CD14-positive monocyte (primary cell): ENCODE measurements around the gene PLXDC2. TPM values are rescaled to one million over a fixed set of nuclear protein-coding genes. Genes with fewer than 3 reads are reported as not detected.

Source experiments
- DNase-seq, 3 donors: peaks; one replicate each; pipeline ENCODE4 v3.0.0-alpha.2; 2011 to 2022
- H2AFZ ChIP-seq: 2 replicates; pipeline ENCODE4 v1.6.0; 2012; ENCODE audit warnings: mild to moderate bottlenecking, low read depth, low read length, inconsistent platforms; ENCODE audit not compliant: insufficient read depth, poor library complexity, severe bottlenecking
- H3K27ac ChIP-seq, 2 donors: 1 replicate in 1 of 2; 2 replicates in 1 of 2; pipeline ENCODE4 v1.5.1; 2012 to 2013; ENCODE audit warnings: low read length in 2 of 2, control low read depth in 1 of 2, inconsistent platforms in 1 of 2, low read depth in 1 of 2, mild to moderate bottlenecking in 1 of 2
- H3K27me3 ChIP-seq, 2 donors: one replicate each; pipeline versions ENCODE4 v1.6.0 to v1.6.1; 2011 to 2013; ENCODE audit warnings: low read length in 2 of 2; ENCODE audit not compliant: control insufficient read depth in 2 of 2, insufficient read depth in 2 of 2
- H3K36me3 ChIP-seq, 2 donors: replicated peaks in 1 of 2; 1 replicate in 1 of 2; 2 replicates in 1 of 2; pipeline versions ENCODE4 v1.5.1 to v1.6.1; 2012 to 2013; ENCODE audit warnings: low read length in 2 of 2, control low read depth in 1 of 2, inconsistent platforms in 1 of 2, mild to moderate bottlenecking in 1 of 2; ENCODE audit not compliant: insufficient read depth in 2 of 2, control insufficient read depth in 1 of 2
- H3K4me1 ChIP-seq, 2 donors: 1 replicate in 1 of 2; 2 replicates in 1 of 2; pipeline versions ENCODE4 v1.5.1 to v1.6.1; 2012 to 2013; ENCODE audit warnings: low read length in 2 of 2, control low read depth in 1 of 2, inconsistent platforms in 1 of 2, mild to moderate bottlenecking in 1 of 2, moderate library complexity in 1 of 2; ENCODE audit not compliant: insufficient read depth in 2 of 2, control insufficient read depth in 1 of 2
- H3K4me2 ChIP-seq: replicated peaks from 2 replicates; pipeline ENCODE3; 2012; ENCODE audit warnings: low read length, moderate library complexity, mild to moderate bottlenecking; ENCODE audit not compliant: poor library complexity, severe bottlenecking; ENCODE audit errors: extremely low read depth
- H3K4me3 ChIP-seq, 3 experiments: fragments of 200-600 bp in 1 of 3; sonication (generic) in 1 of 3; replicated peaks in 1 of 3; 1 replicate in 2 of 3; 2 replicates in 1 of 3; pipeline ENCODE4 v1.5.1; 2011 to 2013; ENCODE audit warnings: low read length in 3 of 3, mild to moderate bottlenecking in 3 of 3, control low read depth in 2 of 3, low read depth in 2 of 3, inconsistent platforms in 1 of 3, moderate library complexity in 1 of 3
- H3K79me2 ChIP-seq: 2 replicates; pipeline ENCODE4 v1.6.0; 2012; ENCODE audit warnings: mild to moderate bottlenecking, control low read depth, inconsistent platforms, low read length, moderate library complexity; ENCODE audit not compliant: insufficient read depth
- H3K9ac ChIP-seq: 2 replicates; pipeline ENCODE4 v1.6.0; 2017; ENCODE audit warnings: low read length, mild to moderate bottlenecking; ENCODE audit not compliant: insufficient read depth, poor library complexity, severe bottlenecking
- H3K9me3 ChIP-seq, 2 donors: replicated peaks in 1 of 2; 1 replicate in 1 of 2; 2 replicates in 1 of 2; pipeline versions ENCODE4 v1.5.1 to v1.6.1; 2012 to 2013; ENCODE audit warnings: low read length in 2 of 2, control low read depth in 1 of 2; ENCODE audit not compliant: control insufficient read depth in 1 of 2, insufficient read depth in 1 of 2
- H4K20me1 ChIP-seq: 2 replicates; pipeline ENCODE4 v1.6.0; 2012; ENCODE audit warnings: mild to moderate bottlenecking, low read length, control low read depth, moderate library complexity; ENCODE audit not compliant: insufficient read depth
- H3K27ac Mint-ChIP-seq, 7 donors: one replicate each; pipeline ENCODE4 v1.8.0; 2020; ENCODE audit warnings: mild to moderate bottlenecking in 7 of 7, mixed read lengths in 7 of 7, moderate library complexity in 6 of 7, inconsistent platforms in 2 of 7
- H3K27me3 Mint-ChIP-seq, 3 donors: one replicate each; pipeline ENCODE4 v1.8.0; 2021 to 2022; ENCODE audit warnings: low read depth in 3 of 3, mild to moderate bottlenecking in 3 of 3, mixed read lengths in 3 of 3, moderate library complexity in 3 of 3, inconsistent platforms in 1 of 3
- H3K36me3 Mint-ChIP-seq, 2 donors: one replicate each; pipeline ENCODE4 v1.8.0; 2020; ENCODE audit warnings: mixed read lengths in 2 of 2, inconsistent platforms in 1 of 2, mild to moderate bottlenecking in 1 of 2
- H3K4me1 Mint-ChIP-seq: one replicate; pipeline ENCODE4 v1.8.0; 2020; ENCODE audit warnings: mild to moderate bottlenecking, mixed read lengths
- H3K4me3 Mint-ChIP-seq, 2 donors: one replicate each; pipeline ENCODE4 v1.8.0; 2020; ENCODE audit warnings: mild to moderate bottlenecking in 2 of 2, mixed read lengths in 2 of 2, moderate library complexity in 1 of 2
- H3K9me3 Mint-ChIP-seq, 7 donors: one replicate each; pipeline ENCODE4 v1.8.0; 2020 to 2022; ENCODE audit warnings: mixed read lengths in 7 of 7, mild to moderate bottlenecking in 6 of 7, moderate library complexity in 6 of 7, inconsistent platforms in 2 of 7
- WGBS: methylation state at CpG from one replicate; pipeline ENCODE4 v1.1.5; 2013; ENCODE audit warnings: missing lambda C conversion rate; ENCODE audit not compliant: insufficient coverage; 5-methylcytosine and 5-hydroxymethylcytosine counted together
- intact Hi-C, 2 donors: fragments of 100-400 bp; cut with micrococcal nuclease; formaldehyde crosslinking; loops; one replicate each; pipeline versions ENCODE4 v1.15.0 to v1.15.1; 2023
- polyA plus RNA-seq, 3 donors: library from polyadenylated mRNA; depleted of rRNA in 1 of 3; unstranded in 2 of 3; stranded (reverse) in 1 of 3; fragments of 300-500 nt in 2 of 3; fragments of >200 nt in 1 of 3; fragmentation: Illumina TruSeq in 2 of 3; gene quantifications; 1 replicate in 2 of 3; 2 replicates in 1 of 3; pipeline ENCODE4 v1.2.3, GENCODE V29; 2012 to 2021
- TF ChIP-seq, protein P1 (sequence below): fragments of 200-600 bp; IDR thresholded peaks from one replicate; pipeline ENCODE4 v1.8.0; 2022; ENCODE audit warnings: antibody characterized with exemption, mild to moderate bottlenecking

PLXDC2 gene
- polyA plus RNA-seq, 3 donors: 37.5 to 128 (median 93.6) TPM

DNA sequence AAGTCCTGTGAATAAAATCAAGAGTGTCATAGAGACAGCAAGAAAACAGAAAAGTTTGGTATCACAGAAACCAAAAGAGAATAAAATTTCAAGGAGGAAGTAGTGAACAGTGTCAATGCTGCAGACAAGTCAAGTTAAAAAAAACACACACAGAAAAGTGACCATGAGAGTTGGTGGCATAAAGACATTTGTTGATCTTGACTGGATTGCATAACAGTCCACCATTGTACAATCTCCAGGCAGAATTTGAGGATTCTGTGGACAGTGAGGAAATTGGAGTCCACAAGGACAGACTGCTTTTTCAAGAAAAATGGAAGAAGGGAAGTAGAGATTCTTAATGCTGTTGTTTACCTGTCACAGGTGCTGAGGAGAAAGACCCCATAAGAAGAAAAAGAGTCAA is 412.5 kb downstream of the PLXDC2 start:
- Mint-ChIP-seq H3K36me3 (peaks cover 48 to 57% of the 10 kb centered on the region in 2 donors), H3K9me3 (peaks cover 0 to 9% (median 2%) of the 10 kb centered on the region in 7 donors), H3K4me3 (no peak overlapping the region), H3K27me3 (no peaks in the 10 kb centered on the region), H3K27ac (peak overlapping the region in 6 of 7 donors; percentile 16 to 82 (median 65)), H3K4me1 (peaks cover 14% of the 10 kb centered on the region)
- H2AFZ ChIP-seq: no peak overlapping the region
- H3K27ac ChIP-seq: peak overlapping the region in 1 of 2 donors; percentile 19
- peaks cover 0 to 3% of the 10 kb centered on the region in 2 donors for H3K9me3 ChIP-seq
- TF ChIP-seq, protein P1, sequence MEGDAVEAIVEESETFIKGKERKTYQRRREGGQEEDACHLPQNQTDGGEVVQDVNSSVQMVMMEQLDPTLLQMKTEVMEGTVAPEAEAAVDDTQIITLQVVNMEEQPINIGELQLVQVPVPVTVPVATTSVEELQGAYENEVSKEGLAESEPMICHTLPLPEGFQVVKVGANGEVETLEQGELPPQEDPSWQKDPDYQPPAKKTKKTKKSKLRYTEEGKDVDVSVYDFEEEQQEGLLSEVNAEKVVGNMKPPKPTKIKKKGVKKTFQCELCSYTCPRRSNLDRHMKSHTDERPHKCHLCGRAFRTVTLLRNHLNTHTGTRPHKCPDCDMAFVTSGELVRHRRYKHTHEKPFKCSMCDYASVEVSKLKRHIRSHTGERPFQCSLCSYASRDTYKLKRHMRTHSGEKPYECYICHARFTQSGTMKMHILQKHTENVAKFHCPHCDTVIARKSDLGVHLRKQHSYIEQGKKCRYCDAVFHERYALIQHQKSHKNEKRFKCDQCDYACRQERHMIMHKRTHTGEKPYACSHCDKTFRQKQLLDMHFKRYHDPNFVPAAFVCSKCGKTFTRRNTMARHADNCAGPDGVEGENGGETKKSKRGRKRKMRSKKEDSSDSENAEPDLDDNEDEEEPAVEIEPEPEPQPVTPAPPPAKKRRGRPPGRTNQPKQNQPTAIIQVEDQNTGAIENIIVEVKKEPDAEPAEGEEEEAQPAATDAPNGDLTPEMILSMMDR: no peak
- no peaks in the 10 kb centered on the region for H3K27me3 ChIP-seq
- no peak overlapping the region for H3K9ac ChIP-seq
- no peaks in the 10 kb centered on the region for H3K4me1 ChIP-seq
- H3K79me2 ChIP-seq: no peaks in the 10 kb centered on the region
- no peak overlapping the region for H3K4me2 ChIP-seq
- intact Hi-C loops: no loop called here
- H3K36me3 ChIP-seq: peaks cover 12 to 49% of the 10 kb centered on the region in 2 donors
- peaks cover 14% of the 10 kb centered on the region for H4K20me1 ChIP-seq
- no peak overlapping the region for H3K4me3 ChIP-seq
- DNase-seq: peak in 2 of 3 donors; percentile 2 to 3

DNA sequence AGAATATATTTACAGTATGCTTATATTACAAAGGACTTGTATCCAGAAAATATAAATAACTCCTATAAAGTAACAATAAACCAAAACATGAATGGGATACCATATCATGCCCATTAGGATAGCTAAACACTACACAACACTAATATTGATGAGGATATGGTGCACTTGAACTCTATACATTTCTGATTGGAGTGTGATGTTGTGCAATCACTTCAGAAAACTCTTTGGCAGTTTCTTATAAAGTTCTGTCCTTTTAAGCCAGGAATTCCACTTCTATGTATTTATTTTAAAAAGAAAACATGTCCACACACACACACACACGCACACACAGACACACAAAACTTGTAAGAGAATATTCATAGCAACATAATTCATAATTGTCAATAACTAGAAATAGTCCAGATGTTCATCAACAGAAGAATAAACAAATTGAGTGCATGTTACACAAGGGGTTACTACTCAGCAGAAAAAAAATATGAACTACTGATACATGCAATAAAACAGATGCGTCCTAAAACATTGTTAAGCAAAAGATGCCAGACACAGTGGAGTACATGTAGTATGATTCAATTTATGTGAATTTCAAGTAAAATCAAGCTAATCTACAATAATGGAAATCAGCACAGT is 416.0 kb downstream of the PLXDC2 start:
- TF ChIP-seq, protein P1: no peak
- H3K27me3 Mint-ChIP-seq: no peaks in the 10 kb centered on the region
- Histone ChIP-seq H3K27me3 (no peaks in the 10 kb centered on the region), H3K27ac (no peak overlapping the region), H3K4me3 (no peak overlapping the region), H4K20me1 (peaks cover 18% of the 10 kb centered on the region), H3K36me3 (peaks cover 0 to 41% of the 10 kb centered on the region in 2 donors), H3K4me2 (no peak overlapping the region), H3K9me3 (peaks cover 0 to 3% of the 10 kb centered on the region in 2 donors), H3K79me2 (no peaks in the 10 kb centered on the region), H2AFZ (no peak overlapping the region), H3K4me1 (no peaks in the 10 kb centered on the region), H3K9ac (no peak overlapping the region)
- peaks cover 0 to 8% (median 2%) of the 10 kb centered on the region in 7 donors for H3K9me3 Mint-ChIP-seq
- peak overlapping the region in 1 of 7 donors; percentile 2 for H3K27ac Mint-ChIP-seq
- intact Hi-C loops: no loop called here
- H3K4me3 Mint-ChIP-seq: no peak overlapping the region
- peaks cover 34 to 47% of the 10 kb centered on the region in 2 donors for H3K36me3 Mint-ChIP-seq
- WGBS: no CpG with 5 or more reads among the region's 2 CpGs
- no peak for DNase-seq
- H3K4me1 Mint-ChIP-seq: peaks cover 14% of the 10 kb centered on the region
